HG02870 (cell line): Measurements from ENCODE around the gene CNKSR3.

Experiments used
- ATAC-seq: cut with Tn5 transposase; IDR thresholded peaks from one replicate; pipeline ENCODE4 v1.9.1; 2021; ENCODE audit warnings: mild to moderate bottlenecking, moderate library complexity; ENCODE audit not compliant: unreplicated experiment

Gene CNKSR3

DNA sequence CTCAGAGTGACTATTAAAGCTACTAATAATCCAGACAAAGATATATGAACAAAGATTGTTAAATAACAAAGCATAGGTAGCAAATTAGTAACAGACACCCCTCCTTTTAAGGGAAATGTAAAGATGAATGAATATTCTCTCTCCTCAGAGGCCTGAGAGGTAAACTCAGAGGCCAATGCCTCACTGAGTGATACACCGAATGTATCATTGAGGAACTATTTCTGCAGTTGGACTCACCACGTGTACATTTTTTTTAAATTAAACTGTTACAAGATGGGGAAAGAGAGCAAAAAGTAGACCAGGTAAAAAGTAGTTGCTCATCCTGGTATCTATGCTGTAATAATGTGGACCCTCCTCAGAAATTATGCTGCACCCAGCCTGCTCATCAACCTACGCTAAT is 81.6 kb downstream of the CNKSR3 start:
- ATAC-seq: no peak

- ATAC-seq: no peak
Observed at GRCh38 chr6:154427446-154427845, 83.0 kb downstream of the CNKSR3 start.

DNA sequence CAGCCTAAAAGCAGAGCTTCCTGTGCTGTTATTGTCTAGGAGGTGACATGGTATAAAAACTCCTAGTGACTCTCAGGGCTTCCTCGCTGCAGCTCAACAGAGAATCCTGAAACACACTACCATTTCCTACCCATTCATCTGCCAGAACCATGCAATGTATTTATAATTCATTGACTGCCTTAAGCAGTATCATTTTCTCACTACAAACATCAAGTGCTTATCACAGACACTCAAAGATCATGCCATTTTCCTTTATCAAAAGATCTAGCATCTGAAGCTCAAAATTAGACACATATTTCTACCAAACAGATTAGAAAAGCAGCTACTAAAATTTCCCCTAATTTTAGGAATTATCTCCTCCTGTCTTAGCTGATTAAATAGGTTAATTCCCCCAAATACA is 83.5 kb downstream of the CNKSR3 start:
- no peak for ATAC-seq

DNA sequence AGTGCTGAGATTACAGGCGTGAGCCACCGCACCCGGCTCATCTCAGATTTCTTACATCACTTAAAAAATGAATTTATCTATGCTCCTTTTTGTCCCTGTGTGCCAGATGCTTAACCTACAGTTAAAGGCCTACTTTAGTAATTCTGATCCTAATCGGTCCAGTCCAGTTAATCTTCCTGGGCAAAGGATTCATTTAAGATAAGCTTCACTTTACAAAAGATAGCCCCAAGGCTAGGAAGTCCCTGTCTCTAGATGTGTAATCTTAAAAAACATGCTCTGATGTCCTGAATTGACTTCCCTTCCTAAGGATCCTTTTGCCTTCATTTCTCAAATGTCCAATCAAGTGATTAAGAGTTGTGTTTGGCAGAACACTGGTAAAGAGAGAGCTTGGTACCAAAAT is 85.5 kb downstream of the CNKSR3 start:
- ATAC-seq: no peak

- no peak for ATAC-seq
Observed at GRCh38 chr6:154414021-154414813, 96.3 kb downstream of the CNKSR3 start.

DNA sequence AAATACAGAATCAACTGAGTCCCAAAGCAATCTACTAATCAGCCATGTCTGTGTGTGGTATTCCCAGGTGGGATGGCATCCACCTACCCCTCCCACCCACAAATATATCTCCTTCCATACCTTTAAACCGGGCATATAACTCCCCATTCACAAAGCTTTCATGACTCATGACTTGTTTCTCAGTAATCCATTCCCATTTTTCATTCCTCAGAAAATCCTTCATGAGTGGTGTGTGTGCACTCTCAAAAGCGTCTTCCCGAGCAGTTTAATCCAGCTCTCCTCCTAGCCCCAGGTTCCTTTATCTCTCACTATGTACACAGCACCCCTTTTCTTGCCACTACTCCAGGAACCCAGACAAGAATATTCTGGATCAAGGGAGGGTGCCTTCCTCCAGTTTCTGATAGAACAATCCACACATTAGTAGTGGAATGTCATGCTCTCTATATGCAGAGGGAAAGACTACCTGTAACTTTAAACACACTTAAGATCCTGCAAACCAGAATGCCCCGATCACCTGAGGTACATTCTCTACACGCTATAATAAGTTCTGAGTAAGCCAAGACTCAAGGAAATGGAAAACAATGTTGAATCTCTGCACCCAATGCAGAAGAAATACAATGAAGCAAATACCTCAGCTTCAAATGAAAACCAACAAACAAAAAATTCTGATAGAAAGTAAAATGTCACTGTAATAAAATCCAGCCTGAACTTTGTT is 98.2 kb downstream of the CNKSR3 start:
- no peak for ATAC-seq

GRCh38 chr6:154411076-154411475 is 99.4 kb downstream of the CNKSR3 start:
- no peak for ATAC-seq

- no peak for ATAC-seq
Observed at GRCh38 chr6:154410619-154411072, 99.8 kb downstream of the CNKSR3 start.

- ATAC-seq: no peak
Observed at GRCh38 chr6:154408891-154409500, 101.5 kb downstream of the CNKSR3 start.

- ATAC-seq: no peak
Observed at GRCh38 chr6:154407440-154407839, 103.0 kb downstream of the CNKSR3 start.

DNA sequence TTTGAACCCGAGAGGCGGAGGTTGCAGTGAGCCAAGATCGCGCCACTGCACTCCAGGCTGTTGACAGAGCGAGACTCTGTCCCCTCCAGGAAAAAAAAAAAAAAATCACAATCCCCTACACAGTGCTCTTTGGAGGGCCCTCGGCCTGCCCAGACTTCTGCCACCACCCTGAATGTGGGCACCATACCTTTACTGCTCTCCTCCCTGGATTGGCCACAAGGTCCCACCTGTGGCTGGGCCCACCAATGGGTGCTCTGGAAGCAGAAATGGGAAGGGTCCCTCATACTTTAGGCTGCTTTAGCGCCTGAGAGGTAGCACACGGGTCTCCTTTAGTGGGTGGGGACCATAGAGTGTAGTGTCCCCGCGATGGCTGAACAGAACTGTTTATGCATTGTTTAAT is 103.6 kb downstream of the CNKSR3 start:
- no peak for ATAC-seq

GRCh38 chr6:154406301-154406700 is 104.2 kb downstream of the CNKSR3 start:
- ATAC-seq: no peak

GRCh38 chr6:154404791-154405400 is 105.6 kb downstream of the CNKSR3 start:
- ATAC-seq: peak; percentile 61

DNA sequence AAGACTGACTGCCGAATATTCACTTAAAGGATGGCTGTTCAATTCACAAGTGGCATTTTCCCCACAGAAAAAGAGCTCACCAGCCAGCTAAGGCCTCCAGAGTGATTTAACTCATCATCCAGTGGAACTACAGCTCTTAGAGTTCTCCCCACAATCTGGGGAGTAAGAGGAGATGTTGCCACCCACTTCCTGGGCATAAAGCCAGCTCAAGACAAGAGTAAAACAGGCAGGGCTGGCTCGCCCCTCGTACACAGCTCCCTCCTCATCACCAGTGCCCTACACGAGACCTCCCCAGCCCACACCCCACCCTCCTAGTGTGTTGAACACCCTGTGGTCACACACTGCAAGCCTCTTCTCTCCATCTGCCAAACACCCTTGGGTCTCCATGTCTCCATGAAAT is 106.7 kb downstream of the CNKSR3 start:
- no peak for ATAC-seq

DNA sequence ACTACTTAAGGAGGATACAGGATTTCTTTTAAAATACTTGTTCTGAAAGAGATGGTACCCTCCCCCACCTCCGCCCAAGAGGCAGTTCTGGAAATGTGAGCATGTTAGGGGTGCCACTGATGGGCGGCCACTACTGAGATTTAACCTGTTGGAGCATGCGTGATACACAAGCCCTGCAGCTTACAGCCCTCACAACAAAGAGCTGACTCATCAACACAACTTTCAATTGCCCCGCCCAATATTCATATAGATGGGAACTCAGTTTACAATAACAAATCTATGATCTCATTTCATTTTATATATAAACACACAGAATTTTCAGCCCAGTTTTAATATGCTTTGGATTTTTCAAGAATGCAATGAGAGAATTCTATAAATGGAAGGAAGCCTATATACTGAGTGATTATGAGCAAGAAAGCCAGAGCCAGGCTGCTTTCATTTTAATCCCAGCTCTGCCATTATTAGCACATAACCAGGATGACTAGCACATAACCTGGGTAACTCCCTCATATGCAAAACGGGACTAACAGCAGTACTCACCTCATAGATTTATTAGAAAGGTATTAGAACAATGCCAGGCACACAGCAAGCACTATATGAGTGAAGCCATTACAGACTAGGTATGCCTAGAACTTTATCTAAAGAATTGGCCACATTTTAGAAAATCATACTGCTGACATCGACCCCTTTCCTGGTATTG is 108.3 kb downstream of the CNKSR3 start:
- ATAC-seq: no peak

- ATAC-seq: no peak
Observed at GRCh38 chr6:154399097-154399496, 111.4 kb downstream of the CNKSR3 start.

- ATAC-seq: no peak
Observed at GRCh38 chr6:154397491-154398195, 112.8 kb downstream of the CNKSR3 start.

- no peak for ATAC-seq
Observed at GRCh38 chr6:154395878-154396277, 114.6 kb downstream of the CNKSR3 start.

DNA sequence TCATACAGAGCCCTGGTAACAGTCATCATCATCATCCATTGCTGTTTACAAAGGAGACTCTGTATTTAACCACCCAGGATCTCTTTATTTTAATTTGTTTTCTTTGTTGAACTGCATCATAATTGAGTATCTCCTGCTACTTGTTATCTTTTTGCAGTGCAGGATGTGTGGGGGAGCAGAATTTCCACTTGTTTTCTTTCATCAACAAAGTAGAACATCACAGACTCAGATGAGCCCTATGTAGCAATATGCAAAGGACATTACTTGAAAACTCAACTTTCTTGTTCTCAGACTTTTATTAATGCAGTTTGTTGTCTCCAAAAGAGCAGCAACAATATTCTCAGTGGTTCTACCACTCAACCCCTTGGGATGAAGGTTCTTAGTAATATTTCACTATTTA is 115.2 kb downstream of the CNKSR3 start:
- ATAC-seq: no peak

- ATAC-seq: no peak
Observed at GRCh38 chr6:154394571-154394970, 115.9 kb downstream of the CNKSR3 start.
